ENCODE measurements around the gene ANP32E.

- TF ChIP-seq, protein P1, sequence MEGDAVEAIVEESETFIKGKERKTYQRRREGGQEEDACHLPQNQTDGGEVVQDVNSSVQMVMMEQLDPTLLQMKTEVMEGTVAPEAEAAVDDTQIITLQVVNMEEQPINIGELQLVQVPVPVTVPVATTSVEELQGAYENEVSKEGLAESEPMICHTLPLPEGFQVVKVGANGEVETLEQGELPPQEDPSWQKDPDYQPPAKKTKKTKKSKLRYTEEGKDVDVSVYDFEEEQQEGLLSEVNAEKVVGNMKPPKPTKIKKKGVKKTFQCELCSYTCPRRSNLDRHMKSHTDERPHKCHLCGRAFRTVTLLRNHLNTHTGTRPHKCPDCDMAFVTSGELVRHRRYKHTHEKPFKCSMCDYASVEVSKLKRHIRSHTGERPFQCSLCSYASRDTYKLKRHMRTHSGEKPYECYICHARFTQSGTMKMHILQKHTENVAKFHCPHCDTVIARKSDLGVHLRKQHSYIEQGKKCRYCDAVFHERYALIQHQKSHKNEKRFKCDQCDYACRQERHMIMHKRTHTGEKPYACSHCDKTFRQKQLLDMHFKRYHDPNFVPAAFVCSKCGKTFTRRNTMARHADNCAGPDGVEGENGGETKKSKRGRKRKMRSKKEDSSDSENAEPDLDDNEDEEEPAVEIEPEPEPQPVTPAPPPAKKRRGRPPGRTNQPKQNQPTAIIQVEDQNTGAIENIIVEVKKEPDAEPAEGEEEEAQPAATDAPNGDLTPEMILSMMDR (IDR thresholded peaks at IDR 0.05; ENCODE audit: low read length), result no peak
- no peak for TF ChIP-seq EZH2phosphoT487 (IDR thresholded peaks at IDR 0.05; ENCODE audit: low read length)
Measured at GRCh38 chr1:150187560-150187931, 48.4 kb downstream of the ANP32E start.
